NCI-H2196 (cell line): ENCODE measurements around the gene PPP1R18.
"Not testable (repeated sequence)": the region's sequence is repeated elsewhere in the genome, so short reads cannot be mapped to it uniquely, and the experiment has no call there.

Experiments used
- DNase-seq: peaks from one replicate; lab custom pipeline; 2025; ENCODE audit not compliant: unreplicated experiment; lab: John Stamatoyannopoulos, UW

PPP1R18 gene

GRCh38 chr6:30686009-30686907 lies at the start of gene PPP1R18:
TSS of gene PPP1R18 (minus strand) at chr6:30686645. CDS start at chr6:30686018, 627 bp downstream.
- peak; percentile 31 for DNase-seq

- no peak for DNase-seq
Observed at GRCh38 chr6:30735668-30736314, 49.3 kb upstream of the PPP1R18 start.

DNA sequence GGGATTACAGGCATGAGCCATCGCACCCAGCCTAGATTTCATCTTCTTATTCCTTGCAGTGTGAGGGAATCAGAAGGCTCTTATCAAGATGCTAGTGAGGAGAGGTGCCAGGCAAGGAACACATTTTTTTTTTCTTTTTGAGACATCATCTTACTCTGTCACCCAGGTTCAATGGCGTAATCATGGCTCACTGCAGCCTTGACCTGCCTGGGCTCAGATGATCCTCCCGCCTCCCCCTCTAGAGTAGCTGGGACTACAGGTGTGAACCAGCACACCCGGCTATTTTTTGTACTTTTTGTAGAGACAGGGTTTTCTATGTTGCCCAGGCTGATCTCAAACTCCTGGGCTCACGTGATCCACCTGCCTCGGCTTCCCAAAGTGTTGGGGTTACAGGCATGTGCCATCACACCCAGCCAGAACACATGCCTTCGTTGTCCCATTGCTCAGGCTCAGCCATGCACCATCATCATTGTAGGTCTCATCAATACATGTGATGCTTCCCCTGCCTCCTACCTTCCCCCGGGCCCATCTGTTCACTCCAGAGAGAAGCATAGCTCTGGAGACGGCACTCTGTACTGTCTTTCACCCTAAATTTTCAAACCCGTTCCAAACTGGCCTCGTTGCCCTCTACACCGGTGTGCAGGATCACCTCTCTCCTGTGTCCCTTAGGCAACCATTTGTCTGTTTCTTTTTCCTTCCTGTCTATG lies 45.9 kb upstream of the PPP1R18 start:
- no peak for DNase-seq

DNA sequence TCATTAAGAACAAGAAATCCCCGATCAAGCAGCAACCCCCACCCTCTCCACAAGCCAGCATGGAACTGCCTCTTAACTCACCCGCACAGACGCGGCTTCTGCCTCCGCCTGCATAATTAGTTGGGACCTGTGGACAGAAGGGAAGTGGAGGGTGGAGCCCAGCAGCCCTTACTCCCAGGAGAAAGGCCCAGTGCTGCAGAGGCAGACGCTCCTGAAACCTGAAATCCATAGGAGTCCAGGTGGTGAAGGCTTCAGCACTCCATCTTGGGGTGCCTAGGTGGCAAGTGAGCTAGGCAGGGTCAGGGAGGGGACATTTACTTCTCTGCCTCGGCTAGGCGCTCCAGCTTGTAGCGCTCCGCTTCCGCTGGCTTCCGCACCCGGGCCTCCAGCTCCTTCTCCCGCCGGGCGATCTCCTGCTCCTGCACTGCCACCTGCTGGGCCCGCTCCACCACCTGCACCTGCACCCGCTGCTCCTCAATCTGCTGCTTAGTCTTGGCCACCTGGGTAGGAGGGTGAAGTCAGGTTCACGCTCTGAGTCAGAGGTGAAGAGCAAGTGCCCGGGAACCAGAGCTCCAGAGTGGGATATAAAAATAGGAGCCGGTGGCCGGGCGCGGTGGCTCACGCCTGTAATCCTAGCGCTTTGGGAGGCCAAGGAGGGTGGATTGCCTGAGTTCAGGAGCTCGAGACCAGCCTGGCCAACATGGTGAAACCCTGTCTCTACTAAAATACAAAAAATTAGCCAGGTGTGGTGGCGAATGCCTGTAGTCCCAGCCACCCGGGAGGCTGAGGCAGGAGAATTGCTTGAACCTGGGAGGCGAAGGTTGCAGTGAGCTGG lies 44.4 kb upstream of the PPP1R18 start:
- DNase-seq = peak; percentile 90

- DNase-seq = no peak
Observed at GRCh38 chr6:30727920-30728553, 41.6 kb upstream of the PPP1R18 start.

DNA sequence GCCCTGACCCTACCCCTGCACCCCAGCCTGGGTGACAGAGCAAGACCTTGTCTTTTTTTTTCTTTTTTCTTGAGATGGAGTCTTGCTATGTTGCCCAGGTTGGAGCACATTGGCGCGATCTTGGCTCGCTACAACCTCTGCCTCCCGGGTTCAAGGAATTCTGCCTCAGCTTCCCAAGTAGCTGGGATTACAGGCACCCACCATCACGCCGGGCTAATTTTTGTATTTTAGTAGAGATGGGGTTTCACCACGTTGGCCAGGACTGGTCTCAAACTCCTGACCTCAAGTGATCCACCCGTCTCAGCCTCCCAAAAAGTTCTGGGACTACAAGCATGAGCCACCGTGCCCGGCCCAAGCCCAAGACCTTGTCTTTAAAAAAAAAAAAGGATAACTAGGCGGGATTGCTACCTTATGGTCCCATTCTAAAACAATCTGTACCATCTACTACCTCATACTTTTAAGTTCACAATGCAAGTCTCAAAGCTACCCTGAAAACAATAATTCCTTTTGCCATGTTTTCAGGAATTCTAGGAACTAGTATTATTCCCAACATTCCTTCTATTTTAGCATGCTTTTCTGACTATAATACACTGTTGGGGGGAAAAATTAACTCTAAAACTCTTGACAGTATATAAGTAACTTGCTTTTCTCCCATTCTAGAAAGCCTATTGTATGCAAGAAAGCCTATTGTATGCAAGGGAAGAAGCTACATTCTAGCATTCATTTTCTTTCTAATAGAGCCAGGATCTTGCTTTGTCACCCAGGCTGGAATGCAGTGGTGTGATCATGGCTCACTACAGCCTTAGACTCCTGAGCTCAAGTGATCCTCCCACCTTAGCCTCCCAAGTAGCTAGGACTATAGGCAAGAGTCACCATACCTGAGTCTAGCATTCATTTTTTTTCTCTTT lies 40.3 kb upstream of the PPP1R18 start:
- no peak for DNase-seq

- no peak for DNase-seq
Observed at GRCh38 chr6:30725713-30726505, 39.5 kb upstream of the PPP1R18 start.

DNA sequence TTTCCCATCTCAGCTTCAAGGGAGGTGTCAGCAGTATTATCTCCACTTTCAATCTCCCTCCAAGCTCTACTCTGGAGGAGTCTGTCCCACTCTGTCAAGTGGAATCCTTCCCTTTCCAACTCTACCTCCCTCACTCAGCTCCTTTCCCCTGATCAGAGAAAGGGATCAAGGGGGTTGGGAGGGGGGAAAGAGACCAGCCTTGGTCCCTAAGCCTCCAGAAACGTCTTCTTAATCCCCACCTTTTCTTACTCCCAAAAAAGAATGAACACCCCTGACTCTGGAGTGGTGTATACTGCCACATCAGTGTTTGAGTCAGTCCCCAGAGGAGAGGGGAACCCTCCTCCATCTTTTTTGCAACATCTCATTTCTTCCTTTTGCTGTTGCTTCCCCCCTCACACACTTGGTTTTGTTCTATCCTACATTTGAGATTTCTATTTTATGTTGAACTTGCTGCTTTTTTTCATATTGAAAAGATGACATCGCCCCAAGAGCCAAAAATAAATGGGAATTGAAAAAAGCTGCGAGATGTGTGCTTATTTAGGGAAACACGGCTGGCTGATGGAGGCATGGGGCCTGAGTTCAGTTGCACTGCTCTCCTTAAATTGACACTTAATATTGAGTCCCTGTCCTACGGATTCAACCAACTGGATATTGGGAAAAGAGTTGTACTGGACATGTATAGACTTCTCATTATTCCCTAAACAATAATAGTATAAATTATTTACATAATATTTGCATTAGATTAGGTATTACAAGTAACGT lies 38.6 kb upstream of the PPP1R18 start:
- DNase-seq = no peak

DNA sequence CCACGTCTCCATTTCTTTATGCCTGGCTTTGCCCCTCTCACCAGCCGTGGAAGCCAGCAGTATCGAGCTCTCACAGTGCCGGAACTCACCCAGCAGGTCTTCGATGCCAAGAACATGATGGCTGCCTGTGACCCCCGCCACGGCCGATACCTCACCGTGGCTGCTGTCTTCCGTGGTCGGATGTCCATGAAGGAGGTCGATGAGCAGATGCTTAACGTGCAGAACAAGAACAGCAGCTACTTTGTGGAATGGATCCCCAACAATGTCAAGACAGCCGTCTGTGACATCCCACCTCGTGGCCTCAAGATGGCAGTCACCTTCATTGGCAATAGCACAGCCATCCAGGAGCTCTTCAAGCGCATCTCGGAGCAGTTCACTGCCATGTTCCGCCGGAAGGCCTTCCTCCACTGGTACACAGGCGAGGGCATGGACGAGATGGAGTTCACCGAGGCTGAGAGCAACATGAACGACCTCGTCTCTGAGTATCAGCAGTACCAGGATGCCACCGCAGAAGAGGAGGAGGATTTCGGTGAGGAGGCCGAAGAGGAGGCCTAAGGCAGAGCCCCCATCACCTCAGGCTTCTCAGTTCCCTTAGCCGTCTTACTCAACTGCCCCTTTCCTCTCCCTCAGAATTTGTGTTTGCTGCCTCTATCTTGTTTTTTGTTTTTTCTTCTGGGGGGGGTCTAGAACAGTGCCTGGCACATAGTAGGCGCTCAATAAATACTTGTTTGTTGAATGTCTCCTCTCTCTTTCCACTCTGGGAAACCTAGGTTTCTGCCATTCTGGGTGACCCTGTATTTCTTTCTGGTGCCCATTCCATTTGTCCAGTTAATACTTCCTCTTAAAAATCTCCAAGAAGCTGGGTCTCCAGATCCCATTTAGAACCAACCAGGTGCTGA lies 37.6 kb upstream of the PPP1R18 start:
- not testable (repeated sequence) for DNase-seq

GRCh38 chr6:30723159-30723842 lies 36.9 kb upstream of the PPP1R18 start:
- not testable (repeated sequence) for DNase-seq

DNA sequence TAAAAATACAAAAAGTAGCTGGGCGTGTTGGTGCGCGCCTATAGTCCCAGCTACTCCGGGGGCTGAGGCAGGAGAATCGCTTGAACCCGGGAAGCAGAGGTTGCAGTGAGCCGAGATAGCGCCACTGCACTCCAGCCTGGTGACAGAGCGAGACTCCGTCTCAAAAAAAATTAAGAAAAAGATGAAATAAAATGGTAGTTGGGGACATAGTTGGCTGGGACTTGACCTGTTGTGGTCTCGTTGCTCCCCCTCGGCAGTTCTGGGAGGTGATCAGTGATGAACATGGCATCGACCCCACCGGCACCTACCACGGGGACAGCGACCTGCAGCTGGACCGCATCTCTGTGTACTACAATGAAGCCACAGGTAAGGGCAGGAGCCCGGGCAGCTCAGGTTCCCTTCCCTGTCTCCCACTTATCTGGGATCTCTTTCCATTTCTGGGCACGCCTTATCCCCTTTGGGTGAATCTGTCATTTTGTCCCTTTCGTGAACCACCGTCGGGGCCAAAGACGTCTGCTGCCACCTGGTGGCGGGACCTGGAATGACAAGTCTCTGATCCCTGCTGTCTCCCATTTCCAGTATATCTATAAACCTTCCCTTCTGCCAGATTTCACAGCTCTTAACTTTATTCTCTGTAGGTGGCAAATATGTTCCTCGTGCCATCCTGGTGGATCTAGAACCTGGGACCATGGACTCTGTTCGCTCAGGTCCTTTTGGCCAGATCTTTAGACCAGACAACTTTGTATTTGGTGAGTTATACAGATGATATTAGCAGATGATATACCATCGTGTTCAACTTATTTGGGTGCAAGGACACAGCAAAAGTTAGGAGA lies 36.1 kb upstream of the PPP1R18 start:
- peak; percentile 75 for DNase-seq

- not testable (repeated sequence) for DNase-seq
Observed at GRCh38 chr6:30722025-30722279, 35.5 kb upstream of the PPP1R18 start.

GRCh38 chr6:30721198-30722024 lies 35.0 kb upstream of the PPP1R18 start:
- DNase-seq = peak; percentile 94

DNA sequence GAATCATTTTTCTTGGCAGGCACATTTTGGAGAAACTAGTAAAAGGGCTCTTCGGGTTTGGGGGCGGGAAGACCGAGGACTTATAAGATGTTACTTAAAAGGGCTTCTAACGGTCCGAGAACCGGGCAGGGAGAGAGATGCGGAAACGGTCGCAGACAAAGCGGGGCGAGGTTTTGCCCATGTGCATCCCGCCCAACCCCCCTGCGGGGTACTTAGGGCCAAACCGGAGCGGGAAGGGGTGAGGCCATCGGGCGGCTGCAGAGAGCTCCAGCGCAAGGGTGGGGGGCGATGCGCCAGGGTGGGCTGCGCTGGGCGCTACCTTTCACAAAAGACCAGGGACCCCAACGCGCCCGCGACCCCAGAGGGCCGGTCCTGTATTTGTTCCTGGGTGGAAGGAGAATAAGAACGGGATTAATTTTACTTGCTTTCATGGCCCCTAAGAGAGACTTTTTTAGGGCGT lies 34.3 kb upstream of the PPP1R18 start:
- DNase-seq = peak; percentile 67
